ENCODE data around the gene CAMK2B. TPM values are rescaled to one million over a fixed set of nuclear protein-coding genes. Genes with fewer than 3 reads are reported as not detected.

The CAMK2B gene
- total RNA-seq, 1 donor from 2014 or later, result 3.2 TPM

DNA sequence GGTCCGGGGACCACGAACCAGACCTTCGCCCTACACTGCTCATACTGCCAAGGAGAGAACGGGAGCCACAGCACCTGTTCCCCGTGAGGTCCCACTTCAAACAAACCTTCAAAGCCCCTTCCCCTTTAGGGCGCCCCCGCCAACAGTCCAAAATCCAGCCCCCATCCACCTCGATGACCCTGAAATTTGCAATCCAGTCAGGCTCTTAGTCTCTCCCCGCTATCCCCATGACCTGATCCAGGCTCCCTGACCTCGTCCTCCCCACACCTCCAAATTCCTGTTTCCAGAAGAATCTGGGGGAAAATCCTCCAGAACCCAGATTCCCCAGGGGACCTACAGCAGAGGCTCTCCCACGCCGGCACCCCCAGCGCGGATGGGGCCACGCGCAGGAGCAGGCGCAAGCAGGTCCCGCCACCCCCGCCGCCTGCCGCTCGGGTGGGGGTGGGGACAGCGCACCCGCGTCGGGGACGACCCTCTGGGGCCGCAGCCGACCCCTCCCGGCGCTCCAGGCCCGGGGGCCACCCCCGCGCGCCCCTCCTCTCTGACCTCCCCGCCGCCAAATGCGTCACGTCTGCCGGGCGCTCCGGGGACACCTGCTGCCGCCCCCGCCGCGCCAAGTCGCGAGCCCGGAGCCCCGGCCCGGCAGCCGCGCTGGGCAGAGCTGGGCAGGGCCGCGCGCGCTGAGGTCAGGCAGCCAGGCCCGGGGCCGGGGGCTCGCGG lies 753 bp downstream of the CAMK2B start:
- Histone ChIP-seq H3K4me3 (peak overlapping the region; percentile 51 to 61), H3K27me3 (no peaks in the 10 kb centered on the region)

DNA sequence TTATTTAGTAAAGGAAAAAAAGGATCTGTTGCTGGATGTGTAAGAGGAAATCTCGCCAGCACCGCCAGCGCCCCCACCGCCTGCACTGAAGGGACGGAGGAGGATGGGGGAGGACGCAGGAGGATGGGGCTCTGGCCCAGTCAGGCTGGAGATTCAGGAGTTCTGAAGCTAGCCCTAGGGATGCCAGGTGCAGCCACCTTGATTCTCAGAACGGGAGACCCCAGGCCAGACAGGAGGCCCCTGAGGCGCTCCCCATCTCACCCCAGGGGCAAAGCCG lies 1.3 kb downstream of the CAMK2B start:
- H3K27me3 ChIP-seq, result no peaks in the 10 kb centered on the region
- no peak overlapping the region for H3K4me3 ChIP-seq
- no peak for DNase-seq (ENCODE audit: low spot score in 2 of 2)
- peaks cover 0 to 5% of the 10 kb centered on the region in 2 donors for H3K4me1 ChIP-seq
- intact Hi-C loops (cut with DNase I), result no loop called here
- no peaks in the 10 kb centered on the region for H3K9me3 ChIP-seq
- TF ChIP-seq, protein P1, sequence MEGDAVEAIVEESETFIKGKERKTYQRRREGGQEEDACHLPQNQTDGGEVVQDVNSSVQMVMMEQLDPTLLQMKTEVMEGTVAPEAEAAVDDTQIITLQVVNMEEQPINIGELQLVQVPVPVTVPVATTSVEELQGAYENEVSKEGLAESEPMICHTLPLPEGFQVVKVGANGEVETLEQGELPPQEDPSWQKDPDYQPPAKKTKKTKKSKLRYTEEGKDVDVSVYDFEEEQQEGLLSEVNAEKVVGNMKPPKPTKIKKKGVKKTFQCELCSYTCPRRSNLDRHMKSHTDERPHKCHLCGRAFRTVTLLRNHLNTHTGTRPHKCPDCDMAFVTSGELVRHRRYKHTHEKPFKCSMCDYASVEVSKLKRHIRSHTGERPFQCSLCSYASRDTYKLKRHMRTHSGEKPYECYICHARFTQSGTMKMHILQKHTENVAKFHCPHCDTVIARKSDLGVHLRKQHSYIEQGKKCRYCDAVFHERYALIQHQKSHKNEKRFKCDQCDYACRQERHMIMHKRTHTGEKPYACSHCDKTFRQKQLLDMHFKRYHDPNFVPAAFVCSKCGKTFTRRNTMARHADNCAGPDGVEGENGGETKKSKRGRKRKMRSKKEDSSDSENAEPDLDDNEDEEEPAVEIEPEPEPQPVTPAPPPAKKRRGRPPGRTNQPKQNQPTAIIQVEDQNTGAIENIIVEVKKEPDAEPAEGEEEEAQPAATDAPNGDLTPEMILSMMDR (IDR thresholded peaks at IDR 0.05), result no peak
- no peaks in the 10 kb centered on the region for H3K36me3 ChIP-seq
- no peak overlapping the region for H3K27ac ChIP-seq

More for the DNA sequence above, 753 bp downstream of the CAMK2B start:
- Histone ChIP-seq H3K27ac (no peak overlapping the region), H3K36me3 (no peaks in the 10 kb centered on the region), H3K9me3 (no peaks in the 10 kb centered on the region), H3K4me1 (peaks cover 0 to 5% of the 10 kb centered on the region in 2 donors)
- intact Hi-C loops (cut with DNase I), result no loop called here
- TF ChIP-seq, protein P1 (IDR thresholded peaks at IDR 0.05), result no peak
- DNase-seq (ENCODE audit: low spot score in 2 of 2), result no peak

DNA sequence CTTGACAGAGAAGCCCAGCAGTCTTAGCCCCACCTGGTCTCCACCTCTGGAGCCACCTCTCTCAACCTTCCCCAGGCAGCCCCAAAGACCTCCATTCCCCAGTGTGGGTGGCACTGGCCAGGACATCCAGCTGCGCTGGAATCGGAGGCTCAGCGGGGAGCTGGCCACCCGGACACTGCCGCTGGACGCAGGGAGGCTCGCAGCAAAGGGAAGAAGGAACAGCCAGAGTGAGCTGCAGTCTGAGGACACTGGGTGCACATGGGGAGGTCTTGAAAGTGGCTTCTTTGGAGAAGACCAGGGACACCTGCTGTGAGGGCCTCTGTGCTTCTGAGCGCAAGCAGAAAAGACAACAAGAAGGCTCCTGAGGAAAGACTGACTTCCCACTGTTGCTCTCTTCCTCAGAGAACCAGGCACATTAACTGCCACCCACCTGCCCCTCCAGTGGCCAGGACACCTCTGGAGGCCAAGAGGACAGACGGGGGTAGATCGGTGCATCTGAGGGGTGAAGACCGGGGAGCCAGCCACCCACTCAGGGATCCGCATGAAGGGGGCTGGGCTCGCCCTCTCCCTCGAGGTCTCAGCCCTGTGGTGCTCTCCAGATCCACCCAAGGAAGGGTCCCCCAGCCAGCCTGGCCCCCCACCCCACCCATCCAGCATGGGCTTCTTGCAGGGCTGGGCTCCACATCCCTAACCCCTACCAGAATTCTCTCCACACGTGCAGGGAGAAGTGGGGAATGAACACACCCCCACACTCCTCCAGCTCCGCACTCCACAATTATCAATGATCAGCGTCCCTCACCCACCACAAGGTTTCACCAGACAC lies 1.8 kb downstream of the CAMK2B start:
- Histone ChIP-seq H3K27ac (no peak overlapping the region), H3K27me3 (no peaks in the 10 kb centered on the region), H3K9me3 (no peaks in the 10 kb centered on the region), H3K36me3 (no peaks in the 10 kb centered on the region), H3K4me1 (peaks cover 0 to 5% of the 10 kb centered on the region in 2 donors), H3K4me3 (no peak overlapping the region)
- no peak for DNase-seq (ENCODE audit: low spot score in 2 of 2)
- intact Hi-C loops (cut with DNase I), result no loop called here
- TF ChIP-seq, protein P1 (IDR thresholded peaks at IDR 0.05), result no peak

DNA sequence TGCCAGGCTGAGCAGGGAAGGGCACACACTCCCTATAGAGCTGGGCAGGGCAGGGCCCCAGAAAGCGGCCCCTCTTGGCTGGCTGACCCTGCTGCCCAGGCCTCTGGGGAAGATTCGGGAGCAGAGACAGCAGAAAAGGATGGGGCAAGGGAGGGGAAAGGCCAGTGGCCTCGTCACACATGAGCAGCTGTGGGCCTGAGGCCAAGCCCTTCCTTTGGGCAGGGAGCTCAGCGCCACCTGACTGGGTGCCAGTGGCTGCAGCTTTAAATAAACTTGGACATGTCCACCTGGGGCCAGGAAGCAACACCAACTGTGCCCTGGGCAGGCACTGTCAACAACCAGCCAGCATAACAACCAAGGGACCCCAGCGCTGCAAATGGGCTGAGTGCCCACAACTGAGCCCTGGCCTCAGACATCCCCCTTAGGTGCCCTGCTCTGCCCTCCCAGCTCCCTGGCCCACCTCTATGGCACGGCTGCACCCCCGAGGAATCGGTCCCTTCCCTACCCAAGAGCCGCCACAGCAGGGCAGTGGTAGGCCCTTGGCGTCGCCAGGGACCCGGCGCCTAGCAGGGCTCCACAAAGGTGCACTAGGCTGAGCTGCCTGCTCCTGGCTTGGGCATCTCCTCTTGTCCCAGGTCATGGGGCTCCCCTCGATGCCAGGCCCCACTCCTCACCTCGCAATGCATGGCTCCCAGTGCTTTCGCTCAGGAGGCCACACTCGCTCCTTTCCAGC lies 2.6 kb downstream of the CAMK2B start:
- Histone ChIP-seq H3K4me3 (no peak overlapping the region), H3K36me3 (no peaks in the 10 kb centered on the region), H3K27ac (no peak overlapping the region), H3K9me3 (no peaks in the 10 kb centered on the region), H3K27me3 (no peaks in the 10 kb centered on the region), H3K4me1 (peaks cover 0 to 5% of the 10 kb centered on the region in 2 donors)
- TF ChIP-seq, protein P1 (IDR thresholded peaks at IDR 0.05), result no peak
- DNase-seq (ENCODE audit: low spot score in 2 of 2), result no peak
- intact Hi-C loops (cut with DNase I), result no loop called here

DNA sequence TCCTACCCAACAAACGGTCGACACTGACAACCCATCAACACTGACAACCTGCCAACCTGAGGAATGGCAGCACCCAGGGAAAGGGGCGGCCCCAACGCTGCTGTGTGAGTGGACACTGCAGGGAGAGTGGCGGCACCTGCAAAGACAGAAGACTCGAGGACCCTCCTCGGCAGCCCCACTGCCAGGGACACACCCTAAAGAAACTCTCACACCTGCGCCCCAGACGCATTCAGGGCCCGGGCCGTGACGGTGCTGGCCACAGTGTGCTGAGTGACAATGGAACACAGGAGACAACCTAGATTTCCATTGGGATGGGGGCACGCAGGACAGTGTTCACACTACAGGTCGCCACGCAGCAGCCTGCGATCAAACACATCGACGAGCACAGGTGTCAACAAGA lies 3.6 kb downstream of the CAMK2B start:
- Histone ChIP-seq H3K27ac (no peak overlapping the region), H3K9me3 (no peaks in the 10 kb centered on the region), H3K36me3 (no peaks in the 10 kb centered on the region), H3K4me1 (peaks cover 0 to 5% of the 10 kb centered on the region in 2 donors), H3K4me3 (no peak overlapping the region), H3K27me3 (no peaks in the 10 kb centered on the region)
- no peak for DNase-seq (ENCODE audit: low spot score in 2 of 2)
- intact Hi-C loops (cut with DNase I), result no loop called here
- TF ChIP-seq, protein P1 (IDR thresholded peaks at IDR 0.05), result no peak
